GM19351 (cell line): ENCODE results near the gene TXNL4B.

Experiments
- ATAC-seq: cut with Tn5 transposase; IDR thresholded peaks from one replicate; pipeline ENCODE4 v1.9.1; 2021; ENCODE audit warnings: mild to moderate bottlenecking, moderate library complexity; ENCODE audit not compliant: unreplicated experiment

TXNL4B gene

DNA sequence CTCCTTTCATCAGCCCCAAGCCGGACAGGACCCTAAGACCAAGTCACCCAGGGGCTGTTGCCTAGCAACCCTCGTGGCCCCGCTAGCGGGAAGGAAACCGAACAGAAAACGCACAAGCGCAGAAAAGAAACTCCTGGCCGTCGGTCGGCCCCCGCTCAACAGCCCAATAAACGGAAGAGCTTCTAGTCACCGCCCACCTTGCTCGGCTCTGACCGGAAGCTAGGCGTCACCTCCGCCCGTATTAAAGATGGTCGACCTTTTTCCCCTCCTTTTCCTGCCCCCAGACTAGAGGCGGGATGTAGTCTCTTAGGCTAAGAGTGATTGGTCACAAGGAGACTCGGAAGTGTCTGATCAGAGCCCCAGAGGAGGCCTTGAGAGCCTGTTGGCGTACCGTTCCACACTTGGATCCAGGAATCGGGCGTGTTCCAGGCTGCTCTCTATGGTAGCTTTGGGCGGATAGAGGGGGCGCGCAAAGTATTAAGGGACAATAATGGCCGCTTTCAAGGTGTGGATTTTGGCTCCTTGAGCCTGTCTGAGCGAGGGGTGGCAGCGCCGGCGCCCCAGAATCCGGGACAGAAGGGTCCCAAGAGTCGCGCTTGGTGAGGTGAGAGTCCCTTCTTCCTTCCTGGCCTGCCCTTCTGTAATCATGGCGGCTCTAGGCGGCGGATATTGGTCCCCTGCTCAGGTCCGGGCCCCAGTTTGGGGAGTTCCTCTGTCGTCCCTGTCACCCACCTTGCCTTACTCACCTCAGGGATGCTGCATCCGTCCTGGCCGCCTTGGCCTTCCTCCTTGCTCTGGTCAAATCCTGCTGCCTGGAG is at the start of gene TXNL4B, which contains the start of gene DHX38:
Gene TXNL4B (minus strand): TSS at position 173 of the 818 bp plus-strand sequence. CDS start 2,871 bp downstream, outside the sequence.
Gene DHX38 (plus strand): TSS at position 400 of the 818 bp plus-strand sequence. CDS start 2,311 bp downstream, outside the sequence.
- ATAC-seq, result peak; percentile 96

- ATAC-seq, result no peak
Observed at GRCh38 chr16:72142476-72142875, 49.1 kb upstream of the TXNL4B start.

- no peak for ATAC-seq
Observed at GRCh38 chr16:72139908-72140307, 46.5 kb upstream of the TXNL4B start.

DNA sequence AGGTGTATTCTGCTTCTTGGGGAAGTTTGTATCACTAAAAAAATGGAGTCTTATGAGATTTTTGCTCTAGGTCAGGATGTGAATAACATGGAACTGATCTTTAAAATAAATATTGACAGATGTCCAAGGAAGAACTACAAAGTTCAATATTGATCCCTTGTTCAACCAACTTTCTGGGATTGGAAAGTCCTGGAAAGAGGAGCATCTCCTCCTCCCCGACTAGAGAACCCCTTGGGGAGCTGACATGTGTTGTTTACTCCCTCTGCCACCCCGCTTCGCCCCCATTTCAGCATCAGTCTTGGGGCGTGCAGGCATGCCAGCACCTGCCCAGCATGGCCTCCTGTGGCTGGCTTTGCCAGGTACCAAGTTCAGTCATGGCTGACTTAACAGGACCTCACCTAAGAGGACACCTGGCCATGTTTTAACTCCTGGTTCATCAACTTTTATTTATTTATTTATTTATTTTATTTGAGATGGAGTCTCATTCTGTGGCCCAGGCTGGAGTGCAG is 44.7 kb upstream of the TXNL4B start:
- no peak for ATAC-seq

DNA sequence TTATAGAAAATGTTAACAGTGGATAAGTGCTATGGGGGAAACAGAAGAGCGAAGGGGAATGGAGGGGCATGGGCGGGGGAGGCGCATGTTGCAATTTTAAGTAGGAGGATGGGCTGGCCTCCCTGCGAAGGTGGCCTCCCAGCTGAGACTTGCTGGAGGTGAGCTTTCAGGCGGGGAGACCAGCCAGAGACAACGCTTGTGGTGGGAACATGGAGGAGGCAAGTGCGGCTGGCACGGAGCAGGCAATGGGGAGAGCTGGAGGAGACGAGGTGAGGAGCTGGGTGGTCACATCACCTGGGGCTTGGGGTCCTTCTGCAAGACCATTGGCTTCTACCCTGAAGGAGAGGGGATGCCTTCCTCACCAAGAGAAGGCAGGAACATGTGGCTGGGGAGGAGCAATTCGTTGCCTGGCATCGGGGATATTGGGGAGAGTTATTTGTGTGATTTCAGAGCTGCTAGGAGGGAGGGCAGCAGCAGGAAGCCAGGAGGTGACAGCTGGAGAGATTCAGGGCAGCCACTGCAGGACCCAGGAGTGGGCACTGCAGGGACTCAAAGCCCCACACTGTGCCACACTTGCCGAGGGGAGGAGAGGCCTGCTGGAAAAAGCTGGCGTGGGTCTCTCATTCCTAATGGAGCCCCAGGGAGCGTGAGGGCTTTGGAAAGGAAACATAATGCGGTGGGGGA is 44.1 kb upstream of the TXNL4B start:
- ATAC-seq, result no peak

- no peak for ATAC-seq
Observed at GRCh38 chr16:72134507-72134906, 41.1 kb upstream of the TXNL4B start.

GRCh38 chr16:72132726-72133125 is 39.3 kb upstream of the TXNL4B start:
- no peak for ATAC-seq

GRCh38 chr16:72131036-72131435 is 37.6 kb upstream of the TXNL4B start:
- no peak for ATAC-seq

GRCh38 chr16:72129976-72130656 is 36.7 kb upstream of the TXNL4B start:
- no peak for ATAC-seq

DNA sequence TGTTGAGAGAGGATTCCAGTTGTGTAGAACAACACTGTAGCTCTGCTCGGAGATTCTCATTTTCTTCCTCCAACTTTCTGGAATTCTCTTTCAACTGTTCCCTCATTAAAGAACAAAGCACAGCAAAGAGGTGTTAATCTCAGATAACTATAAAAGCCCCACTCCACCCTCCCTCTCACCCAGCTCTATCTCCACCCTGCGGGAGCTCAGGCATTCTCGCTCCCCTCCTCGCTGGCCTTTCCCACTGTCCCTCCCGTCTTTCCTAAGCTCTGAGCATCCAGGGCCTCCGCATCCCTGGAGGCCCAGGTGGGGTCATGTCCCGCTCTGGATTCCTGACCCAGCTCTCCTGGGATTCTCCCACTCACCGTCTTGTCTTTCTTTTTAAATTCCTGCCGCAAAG is 35.3 kb upstream of the TXNL4B start:
- no peak for ATAC-seq

DNA sequence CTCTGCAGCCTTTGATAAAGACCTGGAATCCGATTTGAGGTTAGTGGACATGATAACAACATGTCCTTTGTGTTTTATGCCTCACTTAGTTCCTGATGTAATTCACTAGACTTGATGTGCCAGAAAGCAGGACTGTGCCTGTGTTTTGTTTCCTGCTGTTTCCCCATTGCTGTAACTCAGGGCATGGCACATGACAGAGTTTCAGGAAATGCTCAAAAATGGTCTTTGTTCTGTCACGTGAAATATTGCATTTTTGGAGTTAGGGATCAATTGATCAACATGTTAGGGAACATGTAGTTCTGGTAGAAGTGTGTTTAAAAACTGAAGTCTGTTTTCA is 33.0 kb upstream of the TXNL4B start:
- no peak for ATAC-seq

- peak; percentile 50 for ATAC-seq
Observed at GRCh38 chr16:72125635-72126428, 32.4 kb upstream of the TXNL4B start.

DNA sequence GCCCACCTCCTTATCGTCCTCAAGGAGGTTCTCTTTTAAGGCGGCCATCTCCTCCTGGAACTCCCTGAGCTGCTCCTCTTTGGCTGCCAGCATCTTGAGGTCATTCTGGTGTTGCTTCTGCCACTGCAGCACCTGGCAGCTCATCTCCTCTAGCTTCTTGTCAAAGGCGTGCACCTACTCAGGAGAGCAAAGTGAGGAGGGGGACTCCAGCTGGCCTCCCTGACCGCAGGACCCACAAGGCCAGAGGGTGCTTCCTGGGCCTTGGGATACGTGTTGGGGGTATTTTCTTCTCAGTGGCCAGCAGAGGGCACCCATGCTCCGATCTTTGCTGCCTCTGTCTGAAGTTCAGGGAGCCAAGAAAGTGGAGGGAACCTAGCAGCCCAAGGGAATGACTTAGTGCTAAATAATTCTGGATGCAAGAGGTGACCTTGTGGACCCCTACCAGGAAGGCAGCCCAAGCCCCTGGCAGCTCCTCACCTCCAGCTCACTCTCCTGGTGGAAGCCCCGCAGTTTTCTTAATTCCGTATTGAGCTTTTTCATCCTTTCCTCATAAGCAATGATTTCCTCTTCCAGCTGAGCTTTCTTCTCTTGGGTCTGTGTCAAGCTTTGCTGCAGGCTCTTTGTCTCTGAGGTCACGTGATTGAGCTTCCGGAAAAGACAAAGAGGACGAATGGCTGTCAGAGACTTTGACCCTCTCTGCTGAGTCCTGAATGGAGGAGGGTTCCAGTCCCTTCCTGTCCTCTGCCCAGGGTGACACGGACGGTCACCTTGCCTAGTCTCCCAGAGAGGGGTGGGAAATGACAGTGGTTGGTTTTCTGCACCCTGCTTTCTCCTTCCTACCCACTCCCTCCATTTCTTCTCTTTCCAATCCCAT is 31.6 kb upstream of the TXNL4B start:
- peak; percentile 82 for ATAC-seq

DNA sequence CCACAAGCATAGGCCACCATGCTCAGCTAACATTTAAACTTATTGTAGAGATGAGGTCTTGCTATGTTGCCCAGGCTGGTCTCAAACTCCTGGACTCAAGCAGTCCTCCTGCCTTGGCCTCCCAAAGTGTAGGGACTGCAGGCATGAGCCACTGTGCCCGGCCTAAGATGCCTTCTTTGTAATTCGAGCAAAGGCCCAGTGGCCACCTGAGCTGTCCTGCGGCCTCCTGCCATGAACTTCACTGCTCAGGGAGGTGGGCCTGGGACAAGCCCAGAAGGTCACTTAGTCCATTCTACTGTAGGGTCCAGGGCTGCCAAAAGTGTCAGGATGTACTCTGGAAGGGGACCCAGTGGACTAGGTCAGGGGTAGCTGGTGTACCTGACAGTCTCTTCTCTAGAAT is 30.7 kb upstream of the TXNL4B start:
- no peak for ATAC-seq

- no peak for ATAC-seq
Observed at GRCh38 chr16:72123426-72123825, 30.0 kb upstream of the TXNL4B start.

GRCh38 chr16:72122916-72123315 is 29.5 kb upstream of the TXNL4B start:
- ATAC-seq, result no peak

- ATAC-seq, result no peak
Observed at GRCh38 chr16:72122308-72122707, 28.9 kb upstream of the TXNL4B start.

- no peak for ATAC-seq
Observed at GRCh38 chr16:72120026-72120425, 26.6 kb upstream of the TXNL4B start.

GRCh38 chr16:72113616-72113945 is 20.2 kb upstream of the TXNL4B start:
- no peak for ATAC-seq
